CD14-positive monocyte (primary cell): ENCODE data around the gene JAGN1. TPM values are rescaled to one million over a fixed set of nuclear protein-coding genes. Genes with fewer than 3 reads are reported as not detected.

Experiments
- DNase-seq, 3 donors: peaks; one replicate each; pipeline ENCODE4 v3.0.0-alpha.2; 2011 to 2022
- H2AFZ ChIP-seq: 2 replicates; pipeline ENCODE4 v1.6.0; 2012; ENCODE audit warnings: mild to moderate bottlenecking, low read depth, low read length, inconsistent platforms; ENCODE audit not compliant: insufficient read depth, poor library complexity, severe bottlenecking
- H3K27ac ChIP-seq, 2 donors: 1 replicate in 1 of 2; 2 replicates in 1 of 2; pipeline ENCODE4 v1.5.1; 2012 to 2013; ENCODE audit warnings: low read length in 2 of 2, control low read depth in 1 of 2, inconsistent platforms in 1 of 2, low read depth in 1 of 2, mild to moderate bottlenecking in 1 of 2
- H3K27me3 ChIP-seq, 2 donors: one replicate each; pipeline versions ENCODE4 v1.6.0 to v1.6.1; 2011 to 2013; ENCODE audit warnings: low read length in 2 of 2; ENCODE audit not compliant: control insufficient read depth in 2 of 2, insufficient read depth in 2 of 2
- H3K36me3 ChIP-seq, 2 donors: replicated peaks in 1 of 2; 1 replicate in 1 of 2; 2 replicates in 1 of 2; pipeline versions ENCODE4 v1.5.1 to v1.6.1; 2012 to 2013; ENCODE audit warnings: low read length in 2 of 2, control low read depth in 1 of 2, inconsistent platforms in 1 of 2, mild to moderate bottlenecking in 1 of 2; ENCODE audit not compliant: insufficient read depth in 2 of 2, control insufficient read depth in 1 of 2
- H3K4me1 ChIP-seq, 2 donors: 1 replicate in 1 of 2; 2 replicates in 1 of 2; pipeline versions ENCODE4 v1.5.1 to v1.6.1; 2012 to 2013; ENCODE audit warnings: low read length in 2 of 2, control low read depth in 1 of 2, inconsistent platforms in 1 of 2, mild to moderate bottlenecking in 1 of 2, moderate library complexity in 1 of 2; ENCODE audit not compliant: insufficient read depth in 2 of 2, control insufficient read depth in 1 of 2
- H3K4me2 ChIP-seq: replicated peaks from 2 replicates; pipeline ENCODE3; 2012; ENCODE audit warnings: low read length, moderate library complexity, mild to moderate bottlenecking; ENCODE audit not compliant: poor library complexity, severe bottlenecking; ENCODE audit errors: extremely low read depth
- H3K4me3 ChIP-seq, 3 experiments: fragments of 200-600 bp in 1 of 3; sonication (generic) in 1 of 3; replicated peaks in 1 of 3; 1 replicate in 2 of 3; 2 replicates in 1 of 3; pipeline ENCODE4 v1.5.1; 2011 to 2013; ENCODE audit warnings: low read length in 3 of 3, mild to moderate bottlenecking in 3 of 3, control low read depth in 2 of 3, low read depth in 2 of 3, inconsistent platforms in 1 of 3, moderate library complexity in 1 of 3
- H3K79me2 ChIP-seq: 2 replicates; pipeline ENCODE4 v1.6.0; 2012; ENCODE audit warnings: mild to moderate bottlenecking, control low read depth, inconsistent platforms, low read length, moderate library complexity; ENCODE audit not compliant: insufficient read depth
- H3K9ac ChIP-seq: 2 replicates; pipeline ENCODE4 v1.6.0; 2017; ENCODE audit warnings: low read length, mild to moderate bottlenecking; ENCODE audit not compliant: insufficient read depth, poor library complexity, severe bottlenecking
- H3K9me3 ChIP-seq, 2 donors: replicated peaks in 1 of 2; 1 replicate in 1 of 2; 2 replicates in 1 of 2; pipeline versions ENCODE4 v1.5.1 to v1.6.1; 2012 to 2013; ENCODE audit warnings: low read length in 2 of 2, control low read depth in 1 of 2; ENCODE audit not compliant: control insufficient read depth in 1 of 2, insufficient read depth in 1 of 2
- H4K20me1 ChIP-seq: 2 replicates; pipeline ENCODE4 v1.6.0; 2012; ENCODE audit warnings: mild to moderate bottlenecking, low read length, control low read depth, moderate library complexity; ENCODE audit not compliant: insufficient read depth
- H3K27ac Mint-ChIP-seq, 7 donors: one replicate each; pipeline ENCODE4 v1.8.0; 2020; ENCODE audit warnings: mild to moderate bottlenecking in 7 of 7, mixed read lengths in 7 of 7, moderate library complexity in 6 of 7, inconsistent platforms in 2 of 7
- H3K27me3 Mint-ChIP-seq, 3 donors: one replicate each; pipeline ENCODE4 v1.8.0; 2021 to 2022; ENCODE audit warnings: low read depth in 3 of 3, mild to moderate bottlenecking in 3 of 3, mixed read lengths in 3 of 3, moderate library complexity in 3 of 3, inconsistent platforms in 1 of 3
- H3K36me3 Mint-ChIP-seq, 2 donors: one replicate each; pipeline ENCODE4 v1.8.0; 2020; ENCODE audit warnings: mixed read lengths in 2 of 2, inconsistent platforms in 1 of 2, mild to moderate bottlenecking in 1 of 2
- H3K4me1 Mint-ChIP-seq: one replicate; pipeline ENCODE4 v1.8.0; 2020; ENCODE audit warnings: mild to moderate bottlenecking, mixed read lengths
- H3K4me3 Mint-ChIP-seq, 2 donors: one replicate each; pipeline ENCODE4 v1.8.0; 2020; ENCODE audit warnings: mild to moderate bottlenecking in 2 of 2, mixed read lengths in 2 of 2, moderate library complexity in 1 of 2
- H3K9me3 Mint-ChIP-seq, 7 donors: one replicate each; pipeline ENCODE4 v1.8.0; 2020 to 2022; ENCODE audit warnings: mixed read lengths in 7 of 7, mild to moderate bottlenecking in 6 of 7, moderate library complexity in 6 of 7, inconsistent platforms in 2 of 7
- CTCF ChIP-seq: fragments of 200-600 bp; IDR thresholded peaks from one replicate; pipeline ENCODE4 v1.8.0; 2022; ENCODE audit warnings: antibody characterized with exemption, mild to moderate bottlenecking
- WGBS: methylation state at CpG from one replicate; pipeline ENCODE4 v1.1.5; 2013; ENCODE audit warnings: missing lambda C conversion rate; ENCODE audit not compliant: insufficient coverage; 5-methylcytosine and 5-hydroxymethylcytosine counted together
- intact Hi-C, 2 donors: fragments of 100-400 bp; cut with micrococcal nuclease; formaldehyde crosslinking; loops; one replicate each; pipeline versions ENCODE4 v1.15.0 to v1.15.1; 2023
- polyA plus RNA-seq, 3 donors: library from polyadenylated mRNA; depleted of rRNA in 1 of 3; unstranded in 2 of 3; stranded (reverse) in 1 of 3; fragments of 300-500 nt in 2 of 3; fragments of >200 nt in 1 of 3; fragmentation: Illumina TruSeq in 2 of 3; gene quantifications; 1 replicate in 2 of 3; 2 replicates in 1 of 3; pipeline ENCODE4 v1.2.3, GENCODE V29; 2012 to 2021

JAGN1 gene
- polyA plus RNA-seq, 3 donors: 17.3 to 56.3 (median 49.8) TPM

DNA sequence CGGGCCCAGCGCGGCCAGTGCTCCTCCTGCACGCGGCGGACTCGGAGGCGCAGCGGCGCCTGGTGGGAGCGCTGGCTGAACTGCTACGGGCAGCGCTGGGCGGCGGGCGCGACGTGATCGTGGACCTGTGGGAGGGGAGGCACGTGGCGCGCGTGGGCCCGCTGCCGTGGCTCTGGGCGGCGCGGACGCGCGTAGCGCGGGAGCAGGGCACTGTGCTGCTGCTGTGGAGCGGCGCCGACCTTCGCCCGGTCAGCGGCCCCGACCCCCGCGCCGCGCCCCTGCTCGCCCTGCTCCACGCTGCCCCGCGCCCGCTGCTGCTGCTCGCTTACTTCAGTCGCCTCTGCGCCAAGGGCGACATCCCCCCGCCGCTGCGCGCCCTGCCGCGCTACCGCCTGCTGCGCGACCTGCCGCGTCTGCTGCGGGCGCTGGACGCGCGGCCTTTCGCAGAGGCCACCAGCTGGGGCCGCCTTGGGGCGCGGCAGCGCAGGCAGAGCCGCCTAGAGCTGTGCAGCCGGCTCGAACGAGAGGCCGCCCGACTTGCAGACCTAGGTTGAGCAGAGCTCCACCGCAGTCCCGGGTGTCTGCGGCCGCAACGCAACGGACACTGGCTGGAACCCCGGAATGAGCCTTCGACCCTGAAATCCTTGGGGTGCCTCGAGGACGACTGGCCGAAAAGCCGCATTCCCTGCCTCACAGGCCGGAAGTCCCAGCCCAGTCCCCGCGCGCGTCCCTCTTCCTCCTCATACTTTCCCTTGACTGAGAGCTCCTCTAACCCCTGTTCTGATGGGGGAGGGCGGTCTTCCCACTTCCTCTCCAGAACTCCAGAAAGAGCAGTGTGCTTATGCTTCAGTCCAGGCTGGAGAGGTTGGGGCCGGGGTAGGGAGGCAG, 25.1 kb downstream of the JAGN1 start:
- peaks cover 0 to 2% (median 0%) of the 10 kb centered on the region in 3 donors for H3K27me3 Mint-ChIP-seq
- H3K4me1 ChIP-seq: peaks cover 35 to 50% of the 10 kb centered on the region in 2 donors
- peak; percentile 23 for TF ChIP-seq CTCF
- WGBS: under 1% methylated on average over 88 of the region's 99 CpGs
- H3K27me3 ChIP-seq: no peaks in the 10 kb centered on the region
- H3K9ac ChIP-seq: peak overlapping the region; percentile 60
- H3K36me3 Mint-ChIP-seq: no peaks in the 10 kb centered on the region
- H3K4me1 Mint-ChIP-seq: peaks cover 50% of the 10 kb centered on the region
- peak overlapping the region; percentile 90 for H2AFZ ChIP-seq
- H3K4me3 ChIP-seq: peak overlapping the region; percentile 53 to 78 (median 59)
- intact Hi-C loops: no loop called here
- H3K27ac Mint-ChIP-seq: peak overlapping the region in 6 of 7 donors; percentile 19 to 74 (median 46)
- H3K36me3 ChIP-seq: no peaks in the 10 kb centered on the region
- H4K20me1 ChIP-seq: no peaks in the 10 kb centered on the region
- H3K9me3 Mint-ChIP-seq: no peaks in the 10 kb centered on the region
- H3K4me3 Mint-ChIP-seq: peak overlapping the region; percentile 83 to 91
- H3K9me3 ChIP-seq: no peaks in the 10 kb centered on the region
- peak; percentile 38 to 46 (median 40) for DNase-seq
- H3K27ac ChIP-seq: peak overlapping the region; percentile 6 to 64
- H3K4me2 ChIP-seq: peak overlapping the region; percentile 92
- H3K79me2 ChIP-seq: no peaks in the 10 kb centered on the region

- Histone ChIP-seq H3K27me3 (no peaks in the 10 kb centered on the region), H3K4me2 (peak overlapping the region; percentile 92), H3K9me3 (no peaks in the 10 kb centered on the region), H3K79me2 (no peaks in the 10 kb centered on the region), H3K4me3 (peak overlapping the region; percentile 39 to 78 (median 44)), H3K9ac (peak overlapping the region; percentile 56), H3K4me1 (peaks cover 35 to 50% of the 10 kb centered on the region in 2 donors), H3K36me3 (no peaks in the 10 kb centered on the region), H2AFZ (peak overlapping the region; percentile 86), H4K20me1 (no peaks in the 10 kb centered on the region), H3K27ac (peak overlapping the region; percentile 33 to 61)
- peak overlapping the region; percentile 83 to 91 for H3K4me3 Mint-ChIP-seq
- peak overlapping the region in 2 of 7 donors; percentile 47 to 56 for H3K27ac Mint-ChIP-seq
- WGBS: no CpG with 5 or more reads among the region's 7 CpGs
- peaks cover 0 to 3% (median 0%) of the 10 kb centered on the region in 3 donors for H3K27me3 Mint-ChIP-seq
- TF ChIP-seq CTCF: no peak
- H3K9me3 Mint-ChIP-seq: no peaks in the 10 kb centered on the region
- intact Hi-C loops: no loop called here
- peaks cover 47% of the 10 kb centered on the region for H3K4me1 Mint-ChIP-seq
- DNase-seq: no peak
- H3K36me3 Mint-ChIP-seq: no peaks in the 10 kb centered on the region
Observed at GRCh38 chr3:9916346-9916733, 25.9 kb downstream of the JAGN1 start.
